Psoas muscle (tissue), 8 donors: ENCODE data around the gene SPON1. TPM values are rescaled to one million over a fixed set of nuclear protein-coding genes. Genes with fewer than 3 reads are reported as not detected.
"Not testable (repeated sequence)": the region's sequence is repeated elsewhere in the genome, so short reads cannot be mapped to it uniquely, and the experiment has no call there.

ENCODE experiments used
- ATAC-seq, 4 donors: fragments of 200-7000 bp; cut with Tn5 transposase; one replicate each; pipeline ENCODE4 v1.9.1; 2020; ENCODE audit warnings: moderate library complexity in 3 of 4, mild to moderate bottlenecking in 2 of 4
- DNase-seq, 2 donors: peaks; one replicate each; pipeline ENCODE4 v3.0.0-alpha.2; 2020
- H3K27ac ChIP-seq: fragments of 200-600 bp; one replicate; pipeline ENCODE4 v1.8.0; 2022
- H3K27me3 ChIP-seq, 3 donors: fragments of 200-600 bp in 1 of 3; one replicate each; pipeline versions ENCODE4 v1.6.1 to v1.8.0; 2013 to 2022; ENCODE audit warnings: low read length in 2 of 3, mild to moderate bottlenecking in 2 of 3, moderate library complexity in 1 of 3; ENCODE audit not compliant: insufficient read depth in 3 of 3
- H3K36me3 ChIP-seq, 2 donors: fragments of 200-600 bp in 1 of 2; one replicate each; pipeline versions ENCODE4 v1.6.1 to v1.8.0; 2013 to 2022; ENCODE audit warnings: low read depth in 1 of 2, mild to moderate bottlenecking in 1 of 2, moderate library complexity in 1 of 2; ENCODE audit not compliant: insufficient read depth in 1 of 2
- H3K4me1 ChIP-seq: fragments of 200-600 bp; one replicate; pipeline ENCODE4 v1.8.0; 2022
- H3K4me3 ChIP-seq: fragments of 200-600 bp; one replicate; pipeline ENCODE4 v1.8.0; 2022; ENCODE audit warnings: mild to moderate bottlenecking
- H3K9me3 ChIP-seq: fragments of 200-600 bp; one replicate; pipeline ENCODE4 v1.8.0; 2022
- whole genome bisulfite sequencing, 3 donors: extraction: QIAGEN DNeasy Blood & Tissue Kit; methylation state at CpG; one replicate each; pipeline versions ENCODE4 v1.1.6 to v1.1.7; 2013; 5-methylcytosine and 5-hydroxymethylcytosine counted together
- intact Hi-C, 2 donors: fragments of 100-400 bp; cut with DNase I; formaldehyde crosslinking; loops; one replicate each; pipeline versions ENCODE4 v1.11.0 to v1.14.2; 2022
- polyA plus RNA-seq, 3 donors: library from polyadenylated mRNA; stranded (reverse); fragments of 200-250 nt; gene quantifications; one replicate each; pipeline ENCODE4 v1.2.3, GENCODE V29; 2013
- total RNA-seq, 4 donors: library from RNA; stranded (reverse); fragmentation: NEBNext Ultra II Directional in 2 of 4; extraction: Animal tissue kit (Norgen Biotek cat#: 25700) in 2 of 4; gene quantifications; one replicate each; pipeline versions ENCODE4 v1.2.1 to v1.2.4, GENCODE V29; 2021 to 2023
- TF ChIP-seq, protein P1 (sequence below): fragments of 200-600 bp; IDR thresholded peaks from one replicate; pipeline ENCODE4 v1.8.0; 2022; ENCODE audit warnings: antibody characterized with exemption
- donor health status: healthy with polysubstance abuse.
- donor health status: DM: no; HTN: no; CAD: no; lungs with moderate emphysema.
- donor health status: Bipolar disorder and iron deficiency.
- donor health status: healthy.
- donor health status: DM: yes; HTN: yes; CAD: no.
- donor health status: DM: no; HTN: no; CAD: no.
- donor health status: DM: no; HTN: no; CAD: no.
- donor health status: DM: yes; HTN: yes; CAD: no.

SPON1 gene
- total and polyA plus RNA-seq, 7 donors = 0.24 to 1.6 (median 1.2) TPM

- ATAC-seq = peak in 3 of 4 donors; percentile 46 to 68 (median 55)
- H3K4me3 ChIP-seq = no peak overlapping the region
- DNase-seq = peak; percentile 56 to 75
- TF ChIP-seq, protein P1, sequence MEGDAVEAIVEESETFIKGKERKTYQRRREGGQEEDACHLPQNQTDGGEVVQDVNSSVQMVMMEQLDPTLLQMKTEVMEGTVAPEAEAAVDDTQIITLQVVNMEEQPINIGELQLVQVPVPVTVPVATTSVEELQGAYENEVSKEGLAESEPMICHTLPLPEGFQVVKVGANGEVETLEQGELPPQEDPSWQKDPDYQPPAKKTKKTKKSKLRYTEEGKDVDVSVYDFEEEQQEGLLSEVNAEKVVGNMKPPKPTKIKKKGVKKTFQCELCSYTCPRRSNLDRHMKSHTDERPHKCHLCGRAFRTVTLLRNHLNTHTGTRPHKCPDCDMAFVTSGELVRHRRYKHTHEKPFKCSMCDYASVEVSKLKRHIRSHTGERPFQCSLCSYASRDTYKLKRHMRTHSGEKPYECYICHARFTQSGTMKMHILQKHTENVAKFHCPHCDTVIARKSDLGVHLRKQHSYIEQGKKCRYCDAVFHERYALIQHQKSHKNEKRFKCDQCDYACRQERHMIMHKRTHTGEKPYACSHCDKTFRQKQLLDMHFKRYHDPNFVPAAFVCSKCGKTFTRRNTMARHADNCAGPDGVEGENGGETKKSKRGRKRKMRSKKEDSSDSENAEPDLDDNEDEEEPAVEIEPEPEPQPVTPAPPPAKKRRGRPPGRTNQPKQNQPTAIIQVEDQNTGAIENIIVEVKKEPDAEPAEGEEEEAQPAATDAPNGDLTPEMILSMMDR = peak; percentile 81
- no peak overlapping the region for H3K27ac ChIP-seq
- H3K36me3 ChIP-seq = no peaks in the 10 kb centered on the region
- 31 to 37% (median 32%) methylated on average over 10 of the region's 10 CpGs for WGBS, 3 donors
- H3K4me1 ChIP-seq = no peaks in the 10 kb centered on the region
- H3K9me3 ChIP-seq = no peaks in the 10 kb centered on the region
- H3K27me3 ChIP-seq = peaks cover 0 to 10% (median 0%) of the 10 kb centered on the region in 3 donors
- intact Hi-C loops = loop anchor here (2.0 to 5.0 kb wide), 2 partner anchors 293 to 477 kb away; no protein-coding TSS in a partner anchor
Observed at GRCh38 chr11:14249121-14249963, 286.8 kb downstream of the SPON1 start.

- Histone ChIP-seq H3K4me3 (no peak overlapping the region), H3K27me3 (peaks cover 0 to 16% (median 0%) of the 10 kb centered on the region in 3 donors), H3K9me3 (no peaks in the 10 kb centered on the region), H3K4me1 (no peaks in the 10 kb centered on the region), H3K27ac (no peak overlapping the region), H3K36me3 (no peaks in the 10 kb centered on the region)
- ATAC-seq (no peak), DNase-seq (no peak)
- intact Hi-C loops = no loop called here
- TF ChIP-seq, protein P1 = no peak
- WGBS, 3 donors = 69 to 81% (median 74%) methylated on average over 5 of the region's 5 CpGs
Observed at GRCh38 chr11:14251754-14252153, 289.2 kb downstream of the SPON1 start.

- 97 to 100% (median 98%) methylated on average over 3 to 10 of the region's 12 CpGs for WGBS, 3 donors
- H3K9me3 ChIP-seq, ATAC-seq, H3K4me3 ChIP-seq, DNase-seq, H3K4me1 ChIP-seq, H3K36me3 ChIP-seq, intact Hi-C loops, H3K27ac ChIP-seq: not testable (repeated sequence)
- H3K27me3 ChIP-seq = peaks cover 0 to 22% (median 0%) of the 10 kb centered on the region in 3 donors
Observed at GRCh38 chr11:14252501-14252900, 290.0 kb downstream of the SPON1 start.

DNA sequence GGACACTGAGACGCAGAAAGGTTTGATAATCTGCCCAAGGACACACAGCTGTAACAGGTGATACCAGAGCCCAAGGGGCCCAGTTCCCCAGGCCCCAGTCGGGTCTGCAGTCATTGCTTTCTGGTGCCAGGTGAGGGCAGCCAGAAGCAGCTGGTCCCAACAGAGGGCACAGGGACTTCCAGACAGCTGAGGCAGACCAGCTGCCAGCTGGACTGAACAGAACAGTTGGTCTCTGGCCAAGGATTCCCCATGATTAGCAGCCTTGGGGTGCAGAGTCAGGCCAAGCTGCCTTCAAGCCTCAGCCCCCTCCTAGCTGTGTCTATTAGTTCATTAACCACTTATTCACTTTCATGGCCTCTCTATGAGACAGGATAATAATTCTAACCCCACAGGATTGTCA lies 290.9 kb downstream of the SPON1 start:
- Histone ChIP-seq H3K27me3 (peaks cover 0 to 27% (median 0%) of the 10 kb centered on the region in 3 donors), H3K9me3 (no peaks in the 10 kb centered on the region), H3K4me1 (no peaks in the 10 kb centered on the region), H3K27ac (no peak overlapping the region), H3K4me3 (no peak overlapping the region), H3K36me3 (no peaks in the 10 kb centered on the region)
- 21 to 37% (median 26%) methylated on average over 2 of the region's 2 CpGs for WGBS, 3 donors
- ATAC-seq = peak in 2 of 4 donors; percentile 32 to 47
- intact Hi-C loops = no loop called here
- no peak for DNase-seq
- TF ChIP-seq, protein P1 = no peak

DNA sequence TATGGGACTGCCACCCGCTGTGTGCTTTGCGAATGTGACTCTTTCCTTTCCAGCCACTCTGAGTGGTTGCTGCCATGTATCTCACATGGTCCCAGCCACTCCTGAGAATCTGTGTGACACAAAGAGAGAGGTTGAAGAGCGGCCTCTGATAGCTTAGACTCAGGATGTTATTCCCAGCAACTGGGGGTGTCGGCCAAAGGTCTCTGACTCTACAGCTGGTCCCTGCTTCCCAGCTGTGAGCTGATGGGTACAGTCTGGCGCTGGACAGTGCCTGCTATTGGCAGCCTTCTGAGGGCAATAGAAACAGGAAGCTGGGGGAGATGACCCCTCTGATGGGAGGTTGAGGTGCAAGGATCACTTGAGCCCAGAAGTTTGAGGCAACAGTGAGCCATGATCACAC lies 291.3 kb downstream of the SPON1 start:
- H3K27ac ChIP-seq = no peak overlapping the region
- ATAC-seq = peak in 2 of 4 donors; percentile 5
- intact Hi-C loops = no loop called here
- H3K9me3 ChIP-seq = no peaks in the 10 kb centered on the region
- no peaks in the 10 kb centered on the region for H3K4me1 ChIP-seq
- no peak overlapping the region for H3K4me3 ChIP-seq
- no peaks in the 10 kb centered on the region for H3K36me3 ChIP-seq
- no peak for DNase-seq
- TF ChIP-seq, protein P1 = no peak
- H3K27me3 ChIP-seq = peaks cover 0 to 27% (median 2%) of the 10 kb centered on the region in 3 donors
- WGBS, 3 donors = 32 to 48% (median 39%) methylated on average over 5 of the region's 5 CpGs
